Loucy (cell line): Measurements from ENCODE around the gene SHANK3.

Source experiments
- H2AFZ ChIP-seq: fragments of 200-600 bp; sonication (generic); 2 replicates; pipeline ENCODE4 v1.6.0; 2016; ENCODE audit warnings: antibody characterized with exemption, mild to moderate bottlenecking, low read length, moderate library complexity
- H3F3A ChIP-seq: fragments of 200-600 bp; 2 replicates; pipeline ENCODE4 v1.6.0; 2016; ENCODE audit warnings: antibody characterized with exemption, low read depth, mild to moderate bottlenecking
- H3K27me3 ChIP-seq: fragments of 200-600 bp; sonication (generic); 2 replicates; pipeline ENCODE4 v1.6.1; 2014; ENCODE audit warnings: low read length, mild to moderate bottlenecking; ENCODE audit not compliant: insufficient read depth, poor library complexity, severe bottlenecking
- H3K36me3 ChIP-seq: fragments of 200-600 bp; sonication (generic); 2 replicates; pipeline ENCODE4 v1.6.1; 2016; ENCODE audit warnings: low read length; ENCODE audit not compliant: insufficient read depth
- H3K4me1 ChIP-seq: fragments of 200-600 bp; sonication (generic); 2 replicates; pipeline ENCODE4 v1.5.1; 2014; ENCODE audit warnings: low read length, mild to moderate bottlenecking; ENCODE audit not compliant: insufficient read depth, poor library complexity, severe bottlenecking
- H3K4me2 ChIP-seq: fragments of 200-600 bp; sonication (generic); 2 replicates; pipeline ENCODE4 v1.6.0; 2014; ENCODE audit warnings: antibody characterized with exemption, low read length, low read depth, mild to moderate bottlenecking; ENCODE audit not compliant: poor library complexity, severe bottlenecking
- H3K4me3 ChIP-seq: fragments of 200-600 bp; sonication (generic); 2 replicates; pipeline ENCODE4 v1.5.1; 2014; ENCODE audit warnings: low read length, mild to moderate bottlenecking, mixed read lengths; ENCODE audit not compliant: poor library complexity, severe bottlenecking
- H3K79me2 ChIP-seq: fragments of 200-600 bp; sonication (generic); 2 replicates; pipeline ENCODE4 v1.6.1; 2014; ENCODE audit warnings: low read length; ENCODE audit not compliant: insufficient read depth
- H3K9ac ChIP-seq: fragments of 200-600 bp; sonication (generic); 2 replicates; pipeline ENCODE4 v1.6.0; 2014; ENCODE audit warnings: mild to moderate bottlenecking, low read depth, low read length, moderate library complexity; ENCODE audit not compliant: poor library complexity, severe bottlenecking
- H3K9me2 ChIP-seq: fragments of 200-600 bp; sonication (generic); replicated peaks from 2 replicates; pipeline ENCODE4 v1.6.1; 2016; ENCODE audit warnings: low read depth, low read length, mixed read lengths
- H3K9me3 ChIP-seq: fragments of 200-600 bp; sonication (generic); 2 replicates; pipeline ENCODE4 v1.6.1; 2014; ENCODE audit warnings: mild to moderate bottlenecking, antibody characterized with exemption, low read length, low read depth; ENCODE audit not compliant: insufficient read depth
- H4K20me1 ChIP-seq: fragments of 200-600 bp; sonication (generic); 2 replicates; pipeline ENCODE4 v1.6.0; 2014; ENCODE audit warnings: antibody characterized with exemption, low read length, mild to moderate bottlenecking; ENCODE audit not compliant: insufficient read depth, poor library complexity, severe bottlenecking
- EZH2phosphoT487 ChIP-seq: fragments of 200-600 bp; IDR thresholded peaks from 2 replicates; pipeline ENCODE4 v1.6.1; 2018; ENCODE audit warnings: antibody characterized with exemption, mild to moderate bottlenecking, moderate library complexity, borderline replicate concordance
- TF ChIP-seq, protein P1 (sequence below): fragments of 200-600 bp; sonication (generic); conservative IDR thresholded peaks from 2 replicates; pipeline ENCODE4 v1.5.1; 2014; ENCODE audit warnings: mild to moderate bottlenecking, antibody characterized with exemption, low read length

SHANK3 gene

DNA sequence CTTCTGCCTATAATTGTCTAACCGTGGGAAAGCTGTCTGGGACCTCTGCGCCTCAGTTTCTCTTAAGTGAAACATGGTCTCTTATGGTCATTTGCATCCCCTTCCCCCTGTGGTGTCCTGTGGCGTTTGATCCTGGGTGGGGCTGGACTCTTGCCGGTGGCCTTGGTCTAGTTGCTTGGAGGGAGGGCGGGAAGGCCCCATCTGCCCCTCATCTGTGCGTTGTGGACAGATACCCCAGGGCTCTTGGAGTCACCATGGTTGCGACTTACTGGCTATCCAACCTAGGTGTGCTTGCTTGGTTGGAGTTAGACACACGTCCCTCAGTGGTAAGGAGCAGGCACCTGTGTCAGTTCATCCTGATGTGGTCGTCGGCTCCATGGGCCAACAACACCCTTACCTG, 15.2 kb downstream of the SHANK3 start:
- H3K9me3 ChIP-seq, result no peaks in the 10 kb centered on the region

DNA sequence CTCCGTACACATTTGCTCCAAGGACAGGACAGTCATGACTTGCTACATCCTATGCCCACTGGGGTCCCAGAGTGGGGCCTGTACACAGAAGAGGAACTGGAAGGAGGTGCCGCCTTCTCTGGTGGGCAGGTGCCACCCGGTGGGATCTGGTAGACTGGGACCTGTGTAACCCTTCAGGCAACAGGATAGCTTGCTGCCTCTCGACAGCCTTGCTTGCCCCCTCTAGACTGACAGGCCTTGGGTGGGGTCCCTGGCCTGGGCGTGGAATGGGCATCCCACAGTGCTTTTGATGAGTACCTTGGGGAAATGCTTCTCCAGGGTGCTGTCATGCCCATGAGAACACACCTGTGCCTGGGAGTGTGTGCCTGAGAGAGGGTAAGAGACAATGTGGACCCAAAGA, 15.8 kb downstream of the SHANK3 start:
- Histone ChIP-seq H2AFZ (no peak overlapping the region), H3K9me2 (no peaks in the 10 kb centered on the region), H3K9ac (no peak overlapping the region), H3K27me3 (no peaks in the 10 kb centered on the region), H3K79me2 (peaks cover 23% of the 10 kb centered on the region; the same call in 1 of the 2 replicates), H4K20me1 (peaks cover 20% of the 10 kb centered on the region), H3K4me2 (no peak overlapping the region), H3K36me3 (peaks cover 16% of the 10 kb centered on the region; the same call in 1 of the 2 replicates), H3K4me1 (peaks cover 12% of the 10 kb centered on the region), H3K9me3 (no peaks in the 10 kb centered on the region), H3F3A (no peaks in the 10 kb centered on the region), H3K4me3 (no peak overlapping the region)
- no peak for TF ChIP-seq EZH2phosphoT487

More for the DNA sequence above, 15.2 kb downstream of the SHANK3 start:
- Histone ChIP-seq H3K4me2 (no peak overlapping the region), H3K9me2 (no peaks in the 10 kb centered on the region), H4K20me1 (peaks cover 17% of the 10 kb centered on the region), H3K4me1 (peaks cover 12% of the 10 kb centered on the region), H3K79me2 (peaks cover 20% of the 10 kb centered on the region; the same call in 1 of the 2 replicates), H3F3A (no peaks in the 10 kb centered on the region), H3K4me3 (no peak overlapping the region), H3K36me3 (peaks cover 20% of the 10 kb centered on the region; the same call in 1 of the 2 replicates), H3K27me3 (no peaks in the 10 kb centered on the region), H3K9ac (no peak overlapping the region), H2AFZ (no peak overlapping the region)
- TF ChIP-seq, protein P1, sequence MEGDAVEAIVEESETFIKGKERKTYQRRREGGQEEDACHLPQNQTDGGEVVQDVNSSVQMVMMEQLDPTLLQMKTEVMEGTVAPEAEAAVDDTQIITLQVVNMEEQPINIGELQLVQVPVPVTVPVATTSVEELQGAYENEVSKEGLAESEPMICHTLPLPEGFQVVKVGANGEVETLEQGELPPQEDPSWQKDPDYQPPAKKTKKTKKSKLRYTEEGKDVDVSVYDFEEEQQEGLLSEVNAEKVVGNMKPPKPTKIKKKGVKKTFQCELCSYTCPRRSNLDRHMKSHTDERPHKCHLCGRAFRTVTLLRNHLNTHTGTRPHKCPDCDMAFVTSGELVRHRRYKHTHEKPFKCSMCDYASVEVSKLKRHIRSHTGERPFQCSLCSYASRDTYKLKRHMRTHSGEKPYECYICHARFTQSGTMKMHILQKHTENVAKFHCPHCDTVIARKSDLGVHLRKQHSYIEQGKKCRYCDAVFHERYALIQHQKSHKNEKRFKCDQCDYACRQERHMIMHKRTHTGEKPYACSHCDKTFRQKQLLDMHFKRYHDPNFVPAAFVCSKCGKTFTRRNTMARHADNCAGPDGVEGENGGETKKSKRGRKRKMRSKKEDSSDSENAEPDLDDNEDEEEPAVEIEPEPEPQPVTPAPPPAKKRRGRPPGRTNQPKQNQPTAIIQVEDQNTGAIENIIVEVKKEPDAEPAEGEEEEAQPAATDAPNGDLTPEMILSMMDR, result no peak
- no peak for TF ChIP-seq EZH2phosphoT487

DNA sequence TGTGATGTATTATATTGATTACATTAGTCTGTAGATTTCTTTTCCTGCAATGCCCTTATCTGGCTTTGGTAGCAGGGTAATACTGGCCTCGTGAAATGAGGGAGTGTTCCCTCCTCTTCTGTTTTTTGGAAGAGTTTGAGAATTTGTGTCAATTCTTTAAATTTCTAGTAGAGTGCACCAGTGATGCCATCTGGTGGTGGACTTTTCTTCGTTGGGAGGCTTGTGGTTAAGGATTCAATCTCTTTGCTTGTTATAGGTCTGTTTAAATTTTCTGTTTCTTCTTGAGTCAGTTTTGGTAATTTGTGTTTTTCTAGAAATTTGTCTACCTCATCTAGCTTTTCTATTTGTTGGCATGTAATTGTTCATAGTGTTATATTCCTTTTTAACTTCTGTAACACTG, 18.9 kb downstream of the SHANK3 start:
- Histone ChIP-seq H3K4me3 (no peak overlapping the region), H3K4me1 (peaks cover 16% of the 10 kb centered on the region), H3K36me3 (peaks cover 30% of the 10 kb centered on the region; the same call in 1 of the 2 replicates), H3K79me2 (peaks cover 39% of the 10 kb centered on the region; the same call in 1 of the 2 replicates), H3K9me3 (no peaks in the 10 kb centered on the region), H3K27me3 (no peaks in the 10 kb centered on the region), H2AFZ (no peak overlapping the region), H3F3A (no peaks in the 10 kb centered on the region), H3K4me2 (peak overlapping the region; percentile 20), H3K9me2 (no peaks in the 10 kb centered on the region), H4K20me1 (peaks cover 21% of the 10 kb centered on the region), H3K9ac (no peak overlapping the region)
- no peak for TF ChIP-seq EZH2phosphoT487
- TF ChIP-seq, protein P1, result peak; percentile 90

DNA sequence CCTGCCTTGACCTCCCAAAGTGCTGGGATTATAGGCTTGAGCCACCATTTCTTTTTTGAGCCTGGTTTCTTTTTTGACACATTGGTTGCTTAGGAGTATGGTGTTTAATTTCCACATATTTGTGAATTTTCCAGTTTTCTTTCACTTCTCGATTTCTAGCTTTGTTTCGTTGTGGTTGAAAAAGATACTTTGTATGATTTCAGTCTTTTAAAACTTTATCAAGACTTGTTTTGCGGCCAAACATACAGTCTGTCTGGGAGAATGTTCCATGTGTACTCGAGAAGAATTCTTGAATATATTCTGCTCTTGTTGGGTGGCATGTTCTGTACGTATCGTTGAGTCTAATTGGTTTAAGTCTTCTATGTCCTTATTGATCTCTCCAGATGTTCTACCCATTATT, 20.8 kb downstream of the SHANK3 start:
- H3K4me3 ChIP-seq, result no peak overlapping the region
- H3F3A ChIP-seq, result no peaks in the 10 kb centered on the region
- H3K4me2 ChIP-seq, result no peak overlapping the region
- H3K9me2 ChIP-seq, result no peaks in the 10 kb centered on the region
- H2AFZ ChIP-seq, result no peak overlapping the region
- peaks cover 13% of the 10 kb centered on the region for H3K4me1 ChIP-seq
- no peaks in the 10 kb centered on the region for H3K9me3 ChIP-seq
- H3K79me2 ChIP-seq, result peaks cover 39% of the 10 kb centered on the region; the same call in 1 of the 2 replicates
- no peak overlapping the region for H3K9ac ChIP-seq
- TF ChIP-seq, protein P1, result no peak
- no peak for TF ChIP-seq EZH2phosphoT487
- H4K20me1 ChIP-seq, result peaks cover 21% of the 10 kb centered on the region
- H3K27me3 ChIP-seq, result no peaks in the 10 kb centered on the region
- H3K36me3 ChIP-seq, result peaks cover 25% of the 10 kb centered on the region; the same call in 1 of the 2 replicates
